K562 (cell line): ENCODE results near the gene SLC35G2. TPM values are rescaled to one million over a fixed set of nuclear protein-coding genes. Genes with fewer than 3 reads are reported as not detected.
A peak's percentile ranks its signal among the peaks of the same experiment; 100 is the strongest.

Experiments
- ATAC-seq: fragments of 200-7000 bp; cut with Tn5 transposase; 3 replicates; pipeline ENCODE4 v1.9.1; 2020; ENCODE audit warnings: moderate library complexity
- BruUV-seq: library from RNA; stranded (reverse); fragments of 400-500 nt; replicated peaks from 2 replicates; lab custom pipeline; 2021; lab: Mats Ljungman, UMichigan
- CTCF ChIA-PET: fragments of 300-600 bp; formaldehyde crosslinking; extraction: SDS; loops from one replicate; lab custom pipeline; 2021; ENCODE audit warnings: low intra/inter-chr PET ratio; lab: Yijun Ruan, JAX
- POLR2A ChIA-PET: fragments of 300-600, 350-650 bp; sonication (Branson Sonifier 250); formaldehyde crosslinking; extraction: SDS; loops from one replicate; lab custom pipeline; 2021; ENCODE audit warnings: antibody characterized with exemption, inconsistent platforms; lab: Yijun Ruan, JAX
- DNase-seq, 4 experiments: peaks; one replicate each; pipeline versions ENCODE4 v3.0.0 to v3.0.0-alpha.2; 2011 to 2018; ENCODE audit warnings: low spot score in 3 of 4, mixed read lengths in 3 of 4; ENCODE audit errors: extremely low read depth in 1 of 4
- FAIRE-seq: peaks from 2 replicates; lab custom pipeline; 2011; peaks lifted over from hg19 to GRCh38; lab: Jason Lieb, UNC
- H2AFZ ChIP-seq: 2 replicates; pipeline ENCODE4 v1.6.0; 2011; ENCODE audit warnings: low read depth, low read length, control low read depth, inconsistent platforms
- H3K27ac ChIP-seq: fragments of 200-600 bp; 3 replicates; pipeline ENCODE4 v1.8.0; 2011; ENCODE audit warnings: low read depth, mild to moderate bottlenecking, control low read depth, inconsistent platforms, low read length, moderate library complexity, mixed read lengths; ENCODE audit errors: extremely low read depth
- H3K27me3 ChIP-seq, 2 experiments: fragments of 300-600 bp in 1 of 2; 2 replicates in 1 of 2; 3 replicates in 1 of 2; pipeline versions ENCODE4 v1.6.0 to v1.8.0; 2011; ENCODE audit warnings: inconsistent platforms in 2 of 2, low read length in 2 of 2, mild to moderate bottlenecking in 1 of 2, mixed read lengths in 1 of 2, moderate library complexity in 1 of 2; ENCODE audit not compliant: control insufficient read depth in 2 of 2, insufficient read depth in 2 of 2
- H3K36me3 ChIP-seq: fragments of 300-600 bp; 3 replicates; pipeline ENCODE4 v1.8.0; 2011; ENCODE audit warnings: mild to moderate bottlenecking, low read length, inconsistent platforms; ENCODE audit not compliant: control insufficient read depth, insufficient read depth
- H3K4me1 ChIP-seq, 2 experiments: fragments of 200-600 bp in 1 of 2; replicated peaks in 1 of 2; 2 replicates in 1 of 2; 3 replicates in 1 of 2; pipeline versions ENCODE4 v1.5.1 to v1.8.0; 2011; ENCODE audit warnings: inconsistent platforms in 2 of 2, low read length in 2 of 2, mild to moderate bottlenecking in 1 of 2, mixed read lengths in 1 of 2, moderate library complexity in 1 of 2; ENCODE audit not compliant: control insufficient read depth in 2 of 2, insufficient read depth in 2 of 2
- H3K4me2 ChIP-seq: 2 replicates; pipeline ENCODE4 v1.6.1; 2011; ENCODE audit warnings: low read length, control low read depth, inconsistent platforms, mixed read lengths; ENCODE audit not compliant: insufficient read depth
- H3K4me3 ChIP-seq: fragments of 200-600 bp; sonication (generic), shearing (Covaris generic); 2 replicates; pipeline ENCODE4 v1.5.1; 2016; ENCODE audit warnings: control low read depth, inconsistent platforms
- H3K79me2 ChIP-seq: fragments of 200-600 bp; 3 replicates; pipeline ENCODE4 v1.8.0; 2011; ENCODE audit warnings: low read length, inconsistent platforms; ENCODE audit not compliant: control insufficient read depth, insufficient read depth
- H3K9ac ChIP-seq, 2 experiments: 2 replicates each; pipeline versions ENCODE4 v1.6.0 to v1.6.1; 2011; ENCODE audit warnings: low read depth in 2 of 2, low read length in 2 of 2, control low read depth in 1 of 2, inconsistent platforms in 1 of 2, mild to moderate bottlenecking in 1 of 2, mixed read lengths in 1 of 2; ENCODE audit not compliant: insufficient read depth in 1 of 2
- H3K9me1 ChIP-seq: one replicate; pipeline ENCODE4 v1.6.0; 2011; ENCODE audit warnings: inconsistent platforms, mild to moderate bottlenecking, low read length, moderate library complexity; ENCODE audit not compliant: control insufficient read depth, insufficient read depth
- H3K9me3 ChIP-seq: replicated peaks from 2 replicates; pipeline ENCODE4 v1.5.1; 2011; ENCODE audit warnings: low read depth, low read length, inconsistent platforms; ENCODE audit not compliant: control insufficient read depth, insufficient read depth
- H4K20me1 ChIP-seq: replicated peaks from 2 replicates; pipeline ENCODE4 v1.6.1; 2011; ENCODE audit warnings: low read length, inconsistent platforms, mixed read lengths; ENCODE audit not compliant: control insufficient read depth, insufficient read depth
- DLX4 ChIP-seq: fragments of 250-450 bp; sonication (Bioruptor Pico); IDR thresholded peaks from 2 replicates; pipeline ENCODE4 v1.6.1; 2021; ENCODE audit warnings: mild to moderate bottlenecking
- MTF1 ChIP-seq: fragments of 250-450 bp; sonication (Bioruptor Pico); IDR thresholded peaks from 2 replicates; pipeline ENCODE4 v1.9.0; 2021; ENCODE audit warnings: moderate library complexity, mild to moderate bottlenecking, inconsistent platforms, borderline replicate concordance
- PTRF ChIP-seq: fragments of 450-650 bp; IDR thresholded peaks from 2 replicates; pipeline ENCODE4 v1.6.1; 2016; ENCODE audit warnings: mild to moderate bottlenecking, missing genetic modification characterization, missing compliant biosample characterization
- TEAD2 ChIP-seq: fragments of 450-650 bp; IDR thresholded peaks from 2 replicates; pipeline ENCODE4 v1.6.1; 2016; ENCODE audit warnings: missing genetic modification characterization, control low read depth, missing compliant biosample characterization
- YY1 ChIP-seq, 3 experiments: IDR thresholded peaks; 2 replicates each; pipeline ENCODE4 v1.6.1; 2011; ENCODE audit warnings: low read length in 2 of 3, mild to moderate bottlenecking in 2 of 3, moderate library complexity in 2 of 3, borderline replicate concordance in 1 of 3, control low read depth in 1 of 3, low read depth in 1 of 3; ENCODE audit not compliant: insufficient read depth in 3 of 3, insufficient replicate concordance in 2 of 3, control insufficient read depth in 1 of 3, insufficient read length in 1 of 3; ENCODE audit errors: extremely low read depth in 1 of 3
- ZBTB33 ChIP-seq: sonication (generic); formaldehyde crosslinking; IDR thresholded peaks from 2 replicates; pipeline ENCODE4 v1.8.1; 2023; ENCODE audit warnings: mild to moderate bottlenecking, missing genetic modification reagents
- ZNF232 ChIP-seq: sonication (generic); formaldehyde crosslinking; IDR thresholded peaks from 2 replicates; pipeline ENCODE4 v1.8.0; 2022; ENCODE audit warnings: mild to moderate bottlenecking, missing genetic modification reagents
- ZNF699 ChIP-seq: fragments of 250-450 bp; sonication (Bioruptor Pico); IDR thresholded peaks from 2 replicates; pipeline ENCODE4 v1.8.0; 2021; ENCODE audit warnings: mild to moderate bottlenecking, moderate library complexity; ENCODE audit not compliant: insufficient replicate concordance
- WGBS: fragments of 100-300 bp; shearing (Covaris generic); methylation state at CpG from one replicate; pipeline ENCODE4 v1.1.6; 2016; ENCODE audit warnings: low coverage, mixed read lengths; ENCODE audit not compliant: insufficient coverage; ENCODE audit errors: missing lambda C conversion rate; 5-methylcytosine and 5-hydroxymethylcytosine counted together
- in situ Hi-C: fragments of 300-500 bp; cut with MboI; formaldehyde crosslinking; loops from 4 replicates; pipeline ENCODE4 v1.15.0; 2018; ENCODE audit warnings: inconsistent platforms, mixed read lengths
- intact Hi-C: fragments of 100-400 bp; cut with micrococcal nuclease; formaldehyde crosslinking; loops from 2 replicates; pipeline ENCODE4 v1.14.2; 2022
- polyA plus RNA-seq, 8 experiments: library from polyadenylated mRNA; depleted of rRNA in 4 of 8; stranded (reverse) in 5 of 8; unstranded in 3 of 8; fragments of >200 nt; fragmentation: Nextera tagmentation in 2 of 8; fragmentation: Illumina TruSeq in 1 of 8; extraction: Ambion mirVana in 2 of 8; extraction: Trizol in 1 of 8; gene quantifications; 2 replicates each; pipeline versions ENCODE4 v1.2.1 to v1.2.3, GENCODE V29; 2011 to 2014; ENCODE audit warnings: inconsistent platforms in 1 of 8, missing spikeins in 1 of 8
- total RNA-seq, 7 experiments: library from RNA; depleted of rRNA in 6 of 7; stranded (reverse); fragments of >200 nt in 6 of 7; fragmentation: Illumina TruSeq in 2 of 7; extraction: Trizol in 2 of 7; gene quantifications; 2 replicates each; pipeline versions ENCODE4 v1.2.1 to v1.2.3, GENCODE V29; 2011 to 2021; ENCODE audit warnings: low replicate concordance in 1 of 7
- TF ChIP-seq, protein P1 (sequence below): fragments of 250-450 bp; sonication (Bioruptor Pico); IDR thresholded peaks from 2 replicates; pipeline ENCODE4 v1.8.0; 2021; ENCODE audit warnings: moderate library complexity, mild to moderate bottlenecking, inconsistent platforms

The SLC35G2 gene
- total and polyA plus RNA-seq, 9 of the 15 experiments (the other 6 are each of a cell fraction or from before 2014, with no cell fraction given): 2.6 to 5.9 (median 3.2) TPM

GRCh38 chr3:136862617-136863322 is 43.8 kb downstream of the SLC35G2 start (continued):
- TF ChIP-seq YY1 (IDR thresholded peaks at IDR 0.05; ENCODE audit: borderline replicate concordance in 1 of 3, control insufficient read depth in 1 of 3, extremely low read depth in 1 of 3, insufficient read depth in 3 of 3, insufficient read length in 1 of 3, insufficient replicate concordance in 2 of 3, low read depth in 1 of 3, low read length in 2 of 3): peak in 2 of 3 experiments; percentile 38 to 39
- TF ChIP-seq ZNF699: no peak
- TF ChIP-seq TEAD2 (tag): no peak
- no peak for TF ChIP-seq DLX4 (CRISPR knock-in tag)
- TF ChIP-seq MTF1: no peak
- TF ChIP-seq ZNF232: no peak
- no peak for TF ChIP-seq PTRF (tag)

- H3K27ac ChIP-seq: no peak overlapping the region
- BruUV-seq: no TSS peak
- no peak overlapping the region for H2AFZ ChIP-seq
- CTCF ChIA-PET: interaction anchor here (0.6 kb wide), 1 partner anchor 41 kb away, joined by 4 read pairs; no protein-coding TSS in a partner anchor
- FAIRE-seq (peak; percentile 15), DNase-seq (no peak), ATAC-seq (no peak)
- TF ChIP-seq ZBTB33 (CRISPR knock-in tag): peak; percentile 69
- TF ChIP-seq, protein P1, sequence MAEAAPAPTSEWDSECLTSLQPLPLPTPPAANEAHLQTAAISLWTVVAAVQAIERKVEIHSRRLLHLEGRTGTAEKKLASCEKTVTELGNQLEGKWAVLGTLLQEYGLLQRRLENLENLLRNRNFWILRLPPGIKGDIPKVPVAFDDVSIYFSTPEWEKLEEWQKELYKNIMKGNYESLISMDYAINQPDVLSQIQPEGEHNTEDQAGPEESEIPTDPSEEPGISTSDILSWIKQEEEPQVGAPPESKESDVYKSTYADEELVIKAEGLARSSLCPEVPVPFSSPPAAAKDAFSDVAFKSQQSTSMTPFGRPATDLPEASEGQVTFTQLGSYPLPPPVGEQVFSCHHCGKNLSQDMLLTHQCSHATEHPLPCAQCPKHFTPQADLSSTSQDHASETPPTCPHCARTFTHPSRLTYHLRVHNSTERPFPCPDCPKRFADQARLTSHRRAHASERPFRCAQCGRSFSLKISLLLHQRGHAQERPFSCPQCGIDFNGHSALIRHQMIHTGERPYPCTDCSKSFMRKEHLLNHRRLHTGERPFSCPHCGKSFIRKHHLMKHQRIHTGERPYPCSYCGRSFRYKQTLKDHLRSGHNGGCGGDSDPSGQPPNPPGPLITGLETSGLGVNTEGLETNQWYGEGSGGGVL (CRISPR knock-in tag): no peak
- WGBS: over 99% methylated on average over 7 of the region's 9 CpGs
- no peaks in the 10 kb centered on the region for H4K20me1 ChIP-seq
- intact Hi-C loops (no loop called here), in situ Hi-C loops (no loop called here)
- H3K27me3 ChIP-seq: no peaks in the 10 kb centered on the region
- no peaks in the 10 kb centered on the region for H3K9me3 ChIP-seq
- H3K4me2 ChIP-seq: no peak overlapping the region
- no peak overlapping the region for H3K4me3 ChIP-seq
- no peaks in the 10 kb centered on the region for H3K9me1 ChIP-seq
- peaks cover 0 to 2% of the 10 kb centered on the region in 2 experiments; a peak in 2 of 5 replicates for H3K4me1 ChIP-seq
- H3K9ac ChIP-seq: no peak overlapping the region
- POLR2A ChIA-PET: interaction anchor here (0.6 kb wide), 1 partner anchor 110 kb away, joined by 3 read pairs; no protein-coding TSS in a partner anchor
- peaks cover 94% of the 10 kb centered on the region for H3K79me2 ChIP-seq
- peaks cover 39% of the 10 kb centered on the region; the same call in 2 of the 3 replicates for H3K36me3 ChIP-seq
Measured at GRCh38 chr3:136869282-136869681, 50.4 kb downstream of the SLC35G2 start.
